Left hindlimb (tissue), 1 donor: ENCODE results near the gene RND3.
A peak's percentile ranks its signal among the peaks of the same experiment; 100 is the strongest.

Experiments
- DNase-seq: peaks from one replicate; pipeline ENCODE4 v3.0.0-alpha.2; 2018

Gene RND3, protein sequence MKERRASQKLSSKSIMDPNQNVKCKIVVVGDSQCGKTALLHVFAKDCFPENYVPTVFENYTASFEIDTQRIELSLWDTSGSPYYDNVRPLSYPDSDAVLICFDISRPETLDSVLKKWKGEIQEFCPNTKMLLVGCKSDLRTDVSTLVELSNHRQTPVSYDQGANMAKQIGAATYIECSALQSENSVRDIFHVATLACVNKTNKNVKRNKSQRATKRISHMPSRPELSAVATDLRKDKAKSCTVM

DNA sequence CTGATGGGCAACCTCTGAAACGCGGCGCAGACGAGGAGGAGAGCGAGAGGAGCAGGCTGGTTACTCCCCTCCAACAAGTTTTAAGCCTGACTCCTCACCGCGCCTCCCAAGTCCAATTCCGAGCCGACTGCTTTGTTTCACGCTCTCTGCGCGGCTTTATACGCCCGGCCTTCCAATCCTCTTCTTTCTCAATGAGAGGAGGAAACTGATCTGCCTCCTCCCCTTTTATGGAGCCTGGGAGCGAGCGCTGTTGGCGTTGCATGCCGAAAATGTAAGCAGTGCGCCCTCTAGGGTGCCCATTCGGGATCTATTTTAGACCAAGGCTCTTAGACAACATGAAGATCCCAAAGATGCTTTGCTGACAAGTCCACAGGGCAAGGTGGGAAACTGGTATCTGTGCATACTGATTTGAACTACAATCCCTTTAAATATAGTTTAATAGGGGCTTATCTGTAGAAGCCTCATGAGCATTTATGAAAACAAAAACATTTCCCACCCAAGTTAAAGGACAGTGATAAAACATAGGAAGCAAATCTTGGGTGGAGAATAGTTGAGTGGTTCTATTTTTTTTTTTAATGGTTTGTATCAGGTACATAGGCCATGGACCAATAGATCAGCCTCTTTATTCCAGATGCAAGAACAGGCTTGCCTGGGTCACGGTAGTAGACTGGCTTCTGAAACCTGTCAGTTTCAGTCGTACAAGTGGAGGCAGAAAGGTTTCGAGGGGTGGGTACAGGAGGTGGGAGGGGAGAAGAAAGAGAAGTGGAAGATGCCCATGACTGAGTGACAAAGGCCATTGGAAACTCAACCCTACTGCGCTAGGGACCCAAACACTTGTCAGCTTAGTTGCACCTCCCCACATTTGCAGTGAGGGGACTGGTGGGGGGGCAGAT lies at the start of gene RND3:
TSS of gene RND3 (minus strand) at position 131 of the 893 bp plus-strand sequence. CDS start 250 bp downstream, outside the sequence.
- DNase-seq, result peak; percentile 97

DNA sequence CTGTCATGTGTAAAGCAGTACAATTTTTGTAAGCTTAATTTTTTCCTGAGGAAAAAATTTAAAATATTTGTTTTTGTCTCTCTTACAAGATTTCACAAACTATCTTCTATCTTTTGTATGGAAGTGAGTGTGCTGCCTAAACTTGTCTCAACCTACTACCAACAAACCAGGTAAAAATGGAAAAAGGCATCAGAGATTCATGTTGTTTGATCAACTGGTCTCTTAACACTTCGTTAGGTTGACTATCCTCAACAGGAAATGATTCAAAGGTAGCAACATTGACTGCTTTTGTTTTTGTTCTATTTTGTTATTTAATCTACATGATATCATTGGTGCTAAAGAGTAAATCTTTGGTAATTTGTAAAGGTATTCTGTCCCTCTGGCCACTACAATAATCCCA lies 47.7 kb upstream of the RND3 start:
- no peak for DNase-seq

DNA sequence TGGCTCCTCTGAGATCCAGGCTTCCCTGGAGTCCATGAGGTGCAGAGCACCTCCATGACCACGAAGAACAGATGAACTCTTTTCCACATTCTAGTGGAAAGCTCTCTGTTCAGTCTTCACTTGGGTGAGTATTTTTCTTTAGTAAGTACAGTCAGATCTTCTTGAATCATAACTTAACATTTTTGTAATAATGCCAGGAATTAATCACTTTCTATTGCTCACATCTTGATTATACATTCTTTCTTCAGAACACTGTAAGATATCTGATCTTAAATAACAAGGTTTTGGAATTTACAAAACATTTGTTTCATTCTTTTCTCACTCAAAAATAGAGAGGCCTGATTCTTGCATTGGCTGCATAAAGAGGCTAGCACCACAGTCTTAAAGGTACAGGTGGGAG lies 45.4 kb upstream of the RND3 start:
- no peak for DNase-seq

DNA sequence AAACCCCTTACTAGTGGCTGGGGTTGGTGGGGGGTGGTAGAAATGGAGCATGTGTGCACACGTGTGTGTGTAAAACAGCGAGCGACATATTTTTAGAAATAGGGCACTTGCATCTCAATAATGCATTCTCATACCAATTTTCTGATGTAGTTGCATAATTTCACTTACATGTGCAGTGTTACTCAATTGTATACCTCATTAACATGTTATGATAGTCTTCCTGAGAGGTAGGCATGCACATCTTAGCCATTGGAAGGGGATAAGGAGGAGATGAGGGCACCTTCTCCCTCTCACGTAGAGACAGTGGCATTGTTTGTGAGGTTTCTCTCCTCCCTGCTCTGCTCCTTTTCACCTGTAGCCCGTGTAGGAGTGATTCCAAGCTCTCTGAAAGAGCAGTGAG lies 44.6 kb upstream of the RND3 start:
- DNase-seq, result no peak

DNA sequence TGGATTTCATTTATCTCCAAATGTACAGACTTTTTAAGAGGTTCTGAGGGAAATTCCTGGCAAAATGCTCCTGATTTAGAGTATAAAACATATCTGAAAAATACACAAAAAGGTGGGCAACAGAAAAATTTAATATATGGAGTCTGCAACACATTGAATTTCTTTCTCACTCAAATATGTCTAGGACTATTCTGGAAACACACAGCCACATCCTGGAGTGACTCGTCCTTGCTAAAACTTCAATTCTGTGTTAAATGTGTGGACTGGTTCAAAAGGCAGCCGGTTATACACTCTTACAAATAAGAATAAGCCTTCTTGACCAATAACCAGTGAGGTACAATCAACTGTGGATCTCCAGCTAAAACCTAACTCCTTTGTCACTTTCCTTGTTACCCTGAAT lies 44.1 kb upstream of the RND3 start:
- no peak for DNase-seq

DNA sequence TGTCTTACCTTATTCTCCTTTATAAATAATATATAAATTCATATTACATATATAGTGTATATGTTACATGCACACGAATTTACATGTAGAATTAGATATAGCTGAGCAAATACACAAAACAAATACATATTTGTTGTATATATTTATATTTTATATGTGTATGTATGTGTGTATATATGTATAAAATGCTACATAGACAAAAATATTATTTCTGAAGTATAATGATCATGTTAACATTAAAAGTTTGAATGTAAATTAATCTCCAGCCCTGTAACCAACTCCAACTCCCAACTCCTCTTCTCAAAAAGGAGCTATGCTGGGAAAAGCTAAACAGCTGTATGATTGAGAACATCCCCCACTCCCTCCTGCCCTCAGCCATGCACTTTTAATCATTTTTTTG lies 42.7 kb upstream of the RND3 start:
- DNase-seq, result no peak

DNA sequence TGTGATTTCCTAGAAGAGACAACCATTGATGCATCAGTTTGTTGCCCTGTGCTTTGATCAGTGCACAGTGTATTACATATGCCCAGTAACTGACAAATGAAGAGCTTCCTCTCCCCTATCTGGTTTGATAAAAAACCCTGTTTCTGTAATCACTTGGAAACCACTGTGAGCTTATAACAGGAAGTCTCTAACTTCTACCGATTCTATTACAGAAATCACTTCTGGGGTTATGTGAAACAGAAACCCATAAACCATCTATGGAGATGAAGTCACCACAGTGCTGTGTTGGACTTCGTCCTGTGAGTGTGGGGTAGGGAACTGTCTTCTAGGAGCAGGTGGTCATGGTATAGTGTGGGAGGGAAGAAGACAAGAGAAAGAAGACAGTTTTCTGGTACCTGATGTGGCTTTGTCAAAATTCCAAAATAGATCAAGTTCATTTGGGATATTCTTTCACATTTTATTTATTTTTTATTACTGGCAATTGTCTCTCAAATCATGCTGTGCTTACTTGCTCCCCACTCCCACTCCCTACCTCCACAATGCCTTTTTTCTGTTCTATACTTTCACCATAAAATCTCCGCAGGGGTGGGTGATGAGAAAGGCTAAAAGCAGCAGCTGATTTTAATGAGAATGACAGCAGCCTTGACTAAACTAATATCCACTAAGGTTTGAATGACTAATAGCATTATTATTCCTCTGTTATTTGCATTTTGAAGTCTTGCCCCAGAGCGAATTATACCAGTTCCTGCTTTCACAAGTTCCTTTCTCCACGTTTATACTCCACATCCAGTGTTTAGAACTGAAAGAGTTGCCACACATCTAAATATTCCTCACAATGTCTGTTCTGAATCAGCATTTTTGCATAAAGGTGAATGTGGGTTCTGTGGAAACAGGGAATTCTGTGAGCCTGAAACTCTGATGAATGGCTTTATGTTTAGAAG lies 41.7 kb upstream of the RND3 start:
- no peak for DNase-seq

DNA sequence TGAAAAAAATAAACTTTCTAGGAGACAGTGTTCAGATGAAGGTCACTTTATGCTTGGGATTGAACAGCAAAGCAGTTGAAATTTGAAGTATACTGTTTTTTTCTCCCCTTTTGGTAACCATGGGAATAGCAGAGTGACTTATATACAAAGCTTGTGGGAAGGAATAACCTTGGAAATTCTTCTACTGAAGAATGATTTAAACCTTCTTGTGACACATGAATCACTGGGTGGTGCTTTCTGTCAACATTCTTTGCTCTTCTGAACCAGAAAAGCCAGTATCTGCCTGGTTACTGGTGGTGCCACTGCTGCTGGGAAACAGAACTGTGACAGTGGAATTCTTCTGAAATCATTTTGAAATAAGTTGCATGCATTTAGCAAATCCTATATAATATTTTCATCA lies 39.4 kb upstream of the RND3 start:
- no peak for DNase-seq

DNA sequence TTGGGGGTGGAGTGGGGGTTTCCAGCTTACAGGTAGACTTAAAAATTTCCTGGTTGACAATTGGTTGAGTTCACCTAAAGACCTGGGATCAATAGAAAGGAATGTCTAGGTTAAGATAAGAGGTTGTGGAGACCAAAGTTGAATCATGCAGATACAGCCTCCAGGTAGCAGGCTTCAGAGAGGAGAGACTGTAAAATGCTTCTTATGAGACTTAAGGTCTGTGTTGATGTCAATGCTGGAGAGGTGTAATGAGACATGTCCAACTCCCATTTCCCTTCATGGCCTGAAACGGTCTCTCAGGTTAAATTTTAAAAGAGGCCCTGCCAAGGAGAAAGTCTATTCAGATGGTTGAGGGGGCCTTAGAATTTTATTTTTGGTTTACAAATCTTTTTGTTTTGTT lies 38.5 kb upstream of the RND3 start:
- no peak for DNase-seq

DNA sequence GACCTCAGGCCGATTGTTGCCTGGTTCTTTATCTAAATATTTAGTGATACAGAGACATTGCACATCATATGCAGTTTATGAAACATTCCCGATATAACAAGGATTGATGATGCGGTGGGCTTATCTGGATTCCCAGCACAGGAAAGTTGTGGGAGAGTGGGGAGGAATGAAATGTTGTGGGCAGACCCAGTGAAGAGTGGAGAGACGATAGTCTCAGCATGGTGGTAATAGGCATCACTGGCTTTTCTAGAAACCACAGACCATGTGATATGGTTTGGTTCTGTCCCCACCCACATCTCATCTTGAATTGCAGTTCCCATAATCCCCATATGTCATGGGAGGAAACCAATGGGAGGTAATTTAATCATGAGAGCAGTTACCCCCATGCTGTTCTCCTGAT lies 34.8 kb upstream of the RND3 start:
- no peak for DNase-seq

DNA sequence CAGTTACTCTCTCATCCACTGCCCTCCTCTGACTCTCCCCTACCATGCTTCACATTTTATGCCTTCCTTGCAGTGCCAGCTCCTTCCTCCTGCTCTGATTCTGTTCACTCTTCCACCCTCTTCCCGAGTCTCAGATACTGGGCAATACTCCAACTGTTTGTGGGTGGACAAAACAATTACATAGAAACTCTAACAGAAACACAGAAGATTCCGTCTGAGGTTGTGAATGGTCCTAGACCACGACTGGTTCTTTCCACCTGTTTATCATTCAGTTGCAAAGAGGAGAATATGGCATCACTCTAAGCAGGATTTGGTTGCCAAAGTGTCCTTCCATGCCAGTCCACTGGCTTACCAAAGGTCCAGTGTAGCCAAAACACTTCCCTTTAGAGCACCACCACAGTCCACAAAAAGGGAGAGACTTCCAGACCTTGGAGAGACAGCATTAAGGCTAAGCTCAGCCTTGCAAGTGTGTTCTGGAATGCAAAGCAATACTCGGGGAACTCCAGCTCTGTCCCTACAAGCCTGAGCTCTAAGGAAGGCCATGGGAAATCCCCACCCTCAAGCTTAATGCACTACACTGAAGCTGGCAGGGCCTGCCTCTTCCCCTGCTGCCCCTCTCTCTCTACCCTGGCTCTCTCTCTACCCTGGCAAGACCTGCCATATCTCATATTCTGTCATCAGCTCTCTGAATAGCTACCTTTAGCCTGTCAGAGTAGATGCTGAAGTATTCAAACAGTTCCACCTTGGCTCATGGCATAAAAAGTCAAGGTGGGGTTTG lies 33.6 kb upstream of the RND3 start:
- no peak for DNase-seq

DNA sequence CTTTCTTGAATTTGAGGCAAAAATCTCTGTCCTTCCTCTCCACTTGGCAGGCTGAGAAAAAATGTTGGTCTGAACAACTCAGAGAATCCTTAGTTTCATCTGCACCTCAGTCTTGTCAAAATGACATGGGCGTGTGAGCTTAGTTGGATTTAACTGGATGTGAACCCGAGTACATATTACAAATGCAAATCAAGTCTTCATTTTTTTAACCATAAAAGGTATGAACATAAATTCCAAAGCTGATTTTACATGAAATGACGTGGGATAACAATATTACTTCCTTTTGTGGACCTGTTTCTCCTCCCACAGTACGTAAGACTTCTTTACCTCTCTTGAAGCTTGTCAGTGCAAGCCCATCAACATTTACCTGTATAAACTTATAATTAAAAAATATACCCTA lies 32.6 kb upstream of the RND3 start:
- no peak for DNase-seq

DNA sequence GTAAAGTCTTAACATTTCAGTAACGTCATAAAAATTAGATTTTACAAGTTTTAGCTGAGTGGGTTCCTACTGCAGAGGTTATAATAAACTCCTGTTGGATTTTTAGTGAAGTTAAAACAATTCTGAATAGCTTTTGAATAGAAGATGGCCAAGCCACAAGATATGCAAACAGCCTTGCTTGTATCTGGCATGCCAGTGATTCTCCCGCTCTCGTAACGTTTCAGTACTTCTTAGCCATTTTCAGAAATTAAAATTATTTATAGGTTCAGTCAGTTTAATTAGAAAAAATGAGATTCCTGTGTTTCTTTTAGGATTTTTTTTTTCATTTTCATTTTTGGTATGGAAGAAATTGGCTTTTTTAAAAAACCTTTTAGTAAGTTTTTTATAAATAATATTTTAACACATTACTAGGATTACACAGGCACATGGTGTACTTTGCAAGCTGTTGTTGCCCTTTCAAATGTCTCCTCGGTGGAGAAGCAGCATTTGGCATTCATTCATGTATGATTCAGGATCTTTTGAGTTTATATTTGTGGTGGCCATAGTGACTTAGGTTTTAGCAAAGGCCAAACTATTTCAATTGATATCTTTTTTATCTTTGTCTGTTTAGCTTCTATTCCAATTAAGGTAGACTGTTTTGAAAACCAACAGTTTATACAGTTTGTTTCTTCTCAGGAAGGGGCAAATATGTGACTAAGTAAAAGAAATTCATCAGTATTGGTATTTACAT lies 30.6 kb upstream of the RND3 start:
- DNase-seq, result no peak

DNA sequence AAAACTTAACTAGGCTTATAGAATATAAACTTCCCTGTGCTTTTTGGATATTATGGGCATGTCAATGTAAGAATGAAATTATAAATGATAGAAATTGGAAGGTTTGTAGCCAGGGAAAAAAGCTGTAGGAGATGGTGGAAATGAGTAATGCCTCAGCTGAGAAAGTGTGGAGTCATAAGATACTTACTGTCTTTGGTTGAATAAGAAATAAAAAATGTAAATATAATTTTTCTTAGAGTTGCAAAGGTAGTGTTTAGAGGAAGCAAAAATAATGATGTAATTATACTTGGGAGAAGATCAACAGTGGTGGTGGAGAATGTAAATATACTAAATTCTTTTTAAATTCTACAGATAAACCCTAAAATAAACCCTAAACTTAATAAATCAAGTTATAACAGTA lies 26.2 kb upstream of the RND3 start:
- DNase-seq, result no peak

DNA sequence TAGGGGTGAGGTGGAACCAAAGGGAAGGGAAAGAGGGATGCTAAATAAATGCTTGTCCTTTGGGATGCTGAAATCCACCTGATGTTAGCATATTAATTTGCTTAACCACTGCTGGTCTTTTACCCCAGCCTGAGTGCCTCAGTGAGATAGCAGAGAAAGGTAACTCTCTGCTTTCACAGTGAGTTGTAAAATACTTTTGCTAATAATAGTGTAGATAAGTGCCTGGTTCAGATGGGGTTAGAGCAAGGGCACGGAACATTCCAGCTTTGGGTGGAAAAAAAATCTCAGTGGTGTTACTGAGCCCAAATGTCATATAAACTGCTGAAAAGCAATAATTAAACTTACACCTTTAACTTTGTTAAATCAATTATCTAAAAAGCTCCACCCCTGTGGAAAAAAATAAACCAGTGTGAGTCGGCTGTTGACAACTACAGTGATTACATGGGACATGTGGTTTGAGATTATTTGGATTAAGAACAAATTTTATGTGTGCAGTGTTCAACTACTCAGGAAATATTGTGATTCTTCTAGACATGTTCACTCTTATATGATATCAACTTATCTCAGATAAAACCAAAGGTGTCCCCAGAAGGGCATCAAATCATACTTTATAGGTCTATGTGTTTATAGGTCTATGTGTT lies 21.1 kb upstream of the RND3 start:
- DNase-seq, result no peak

DNA sequence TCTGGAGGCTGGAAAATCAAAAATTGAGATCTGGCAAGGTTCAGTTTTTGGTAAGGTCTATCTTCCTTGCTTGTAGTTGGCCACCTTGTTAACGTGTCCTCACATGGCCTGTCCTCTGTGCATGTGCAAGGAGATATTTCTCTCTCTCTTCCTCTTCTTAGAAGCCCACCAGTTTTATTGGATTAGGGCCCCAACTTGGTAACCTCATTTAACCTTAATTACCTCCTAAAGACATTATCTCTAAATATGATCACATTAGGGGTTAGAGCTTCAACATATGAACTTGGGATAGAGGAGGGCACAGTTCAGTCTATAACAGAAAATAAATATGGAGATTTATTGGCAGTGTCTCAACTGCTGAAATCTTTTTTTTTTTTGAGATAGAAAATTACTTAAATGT lies 19.6 kb upstream of the RND3 start:
- DNase-seq, result no peak

DNA sequence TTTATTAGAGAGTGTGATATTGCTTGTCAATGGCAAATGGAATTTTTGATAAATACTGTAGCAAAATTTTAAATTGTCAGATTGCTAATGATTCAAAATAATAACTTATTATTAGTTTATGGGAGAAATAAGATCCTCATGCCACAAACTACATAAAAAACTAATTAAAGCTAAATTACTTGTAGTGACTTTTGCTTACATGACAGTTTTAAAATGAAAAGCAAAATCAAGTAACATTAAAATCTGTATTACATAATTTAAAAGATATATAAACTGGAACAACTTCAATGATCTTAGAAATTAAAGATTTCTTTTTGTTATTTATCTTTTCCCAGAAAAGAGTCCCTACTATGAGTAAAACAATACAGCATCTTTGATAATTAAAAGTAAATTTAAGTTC lies 17.7 kb upstream of the RND3 start:
- DNase-seq, result no peak

DNA sequence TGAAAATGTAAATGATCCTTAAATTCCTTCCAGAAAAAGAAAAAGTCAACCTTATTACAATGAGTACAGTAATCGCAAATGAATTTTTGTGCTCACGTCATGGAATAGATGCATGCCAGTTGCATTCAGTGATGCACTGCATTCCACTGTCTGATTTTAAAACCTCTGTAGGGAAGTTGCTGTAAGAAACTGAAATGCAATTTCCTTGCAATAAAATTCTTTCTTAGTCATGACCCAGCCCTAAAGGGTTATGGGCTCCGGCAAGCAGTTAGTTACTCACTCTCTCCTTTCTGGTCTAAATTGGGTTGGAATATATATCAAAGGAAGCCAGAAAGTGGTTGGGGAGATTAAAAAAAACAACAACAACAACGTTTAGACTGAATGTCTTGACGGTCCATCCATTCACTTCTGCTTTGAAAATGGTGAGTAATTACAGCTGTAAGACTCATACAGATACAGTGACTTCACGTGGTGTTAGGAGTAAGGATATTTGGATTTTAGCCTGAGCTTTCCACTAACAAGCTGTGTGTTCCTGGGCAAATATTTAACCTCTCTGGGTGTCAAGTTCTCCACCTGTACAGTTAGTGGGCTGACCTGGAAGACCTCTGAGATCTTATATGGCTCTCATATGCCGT lies 8.6 kb upstream of the RND3 start:
- no peak for DNase-seq

DNA sequence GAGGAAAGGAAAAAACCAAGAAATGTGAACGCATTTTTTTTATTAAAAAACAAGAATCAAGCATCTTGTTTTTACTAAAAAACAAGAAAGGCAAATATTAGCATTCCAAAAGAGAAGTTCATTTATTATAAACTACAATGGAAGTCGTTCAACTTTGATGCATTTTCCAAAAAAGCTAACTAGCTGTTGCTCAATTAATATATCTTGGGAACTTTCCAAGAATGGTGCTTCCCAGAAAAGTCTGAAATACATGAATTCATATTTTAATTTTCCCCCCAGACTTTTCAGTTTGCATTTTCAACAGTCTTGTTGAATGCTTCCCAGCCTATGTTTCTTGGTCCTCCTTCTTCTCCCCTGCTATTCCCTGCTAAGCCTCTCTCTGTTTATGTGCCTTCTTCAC lies 7.5 kb upstream of the RND3 start:
- DNase-seq, result no peak

DNA sequence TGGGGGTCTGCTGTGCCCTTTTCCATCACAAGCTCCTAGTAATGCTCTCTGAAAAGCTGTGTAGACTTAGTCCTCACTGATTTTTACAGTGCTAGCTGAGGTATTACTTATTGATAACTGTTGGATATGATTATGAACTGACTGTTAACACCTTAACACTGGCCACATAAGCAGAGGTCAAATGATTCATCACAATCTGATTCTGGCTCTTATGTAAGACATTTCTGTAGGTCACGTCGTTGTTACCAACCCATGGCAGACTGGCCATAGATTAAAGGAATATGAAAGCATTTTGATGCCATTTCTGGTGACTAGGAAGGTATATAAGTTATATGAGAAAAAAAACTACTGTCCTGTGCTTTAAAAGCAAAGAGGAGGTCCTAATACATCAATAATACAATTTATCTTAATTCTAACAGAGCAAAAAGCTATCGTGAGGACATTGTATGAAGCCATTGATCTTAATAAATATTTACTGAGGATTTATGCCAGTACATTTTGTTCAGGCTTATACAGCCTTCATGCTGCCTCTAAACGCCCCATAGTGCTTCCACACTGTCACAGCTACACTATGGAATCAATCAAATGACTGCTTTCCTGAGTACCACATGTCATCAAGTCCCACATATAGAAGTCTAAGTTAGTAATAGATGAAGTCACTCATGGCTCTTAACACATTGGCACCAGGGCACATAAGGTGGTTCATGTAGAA lies 6.9 kb upstream of the RND3 start:
- DNase-seq, result no peak
